ENCODE data around the gene NKX1-1. TPM values are rescaled to one million over a fixed set of nuclear protein-coding genes. Genes with fewer than 3 reads are reported as not detected.

Gene NKX1-1
- total and polyA plus RNA-seq, 4 experiments from 2014 or later, result not detected

GRCh38 chr4:1384675-1385372 is 21.4 kb downstream of the NKX1-1 start:
- H3K4me3 Mint-ChIP-seq, result no peak overlapping the region
- ChIA-PET POLR2A (ENCODE audit: partially characterized antibody) (no interaction called here), CTCF (ENCODE audit: partially characterized antibody) (no interaction called here)
- peaks cover 0 to 21% (median 16%) of the 10 kb centered on the region in 8 donors for H3K9me3 Mint-ChIP-seq
- Histone ChIP-seq H3K4me1 (ENCODE audit: insufficient read depth, low read length) (no peaks in the 10 kb centered on the region), H3K36me3 (ENCODE audit: insufficient read depth, low read length) (peaks cover 7% of the 10 kb centered on the region), H3K27ac (ENCODE audit: low read depth, low read length) (no peak overlapping the region), H3K4me3 (ENCODE audit: low read length in 2 of 2) (no peak overlapping the region), H3K9me3 (ENCODE audit: control insufficient read depth in 1 of 2, low read length in 2 of 2) (no peaks in the 10 kb centered on the region), H3K27me3 (ENCODE audit: insufficient read depth, low read length) (no peaks in the 10 kb centered on the region)
- intact Hi-C loops (cut with micrococcal nuclease), result no loop called here
- H3K36me3 Mint-ChIP-seq, result peaks cover 33% of the 10 kb centered on the region in 2 donors
- DNase-seq, result peak in 1 of 5 donors; percentile 33
- no peaks in the 10 kb centered on the region for H3K4me1 Mint-ChIP-seq
- no peak overlapping the region for H3K27ac Mint-ChIP-seq
- H3K27me3 Mint-ChIP-seq, result no peaks in the 10 kb centered on the region

- Histone ChIP-seq H3K27me3 (ENCODE audit: insufficient read depth, low read length) (no peaks in the 10 kb centered on the region), H3K4me3 (ENCODE audit: low read length in 2 of 2) (no peak overlapping the region), H3K4me1 (ENCODE audit: insufficient read depth, low read length) (no peaks in the 10 kb centered on the region), H3K9me3 (ENCODE audit: control insufficient read depth in 1 of 2, low read length in 2 of 2) (no peaks in the 10 kb centered on the region), H3K27ac (ENCODE audit: low read depth, low read length) (no peak overlapping the region), H3K36me3 (ENCODE audit: insufficient read depth, low read length) (peaks cover 7% of the 10 kb centered on the region)
- ChIA-PET POLR2A (ENCODE audit: partially characterized antibody) (no interaction called here), CTCF (ENCODE audit: partially characterized antibody) (no interaction called here)
- Mint-ChIP-seq H3K9me3 (peaks cover 0 to 14% (median 12%) of the 10 kb centered on the region in 8 donors), H3K4me3 (no peak overlapping the region), H3K36me3 (peaks cover 29 to 30% of the 10 kb centered on the region in 2 donors), H3K4me1 (no peaks in the 10 kb centered on the region), H3K27ac (no peak overlapping the region), H3K27me3 (no peaks in the 10 kb centered on the region)
- DNase-seq, result peak in 1 of 5 donors; percentile 25
- intact Hi-C loops (cut with micrococcal nuclease), result no loop called here
Measured at GRCh38 chr4:1383728-1384591, 22.3 kb downstream of the NKX1-1 start.

GRCh38 chr4:1382776-1383727 is 23.2 kb downstream of the NKX1-1 start:
- no peak overlapping the region for H3K4me3 ChIP-seq (ENCODE audit: low read length in 2 of 2)
- no peaks in the 10 kb centered on the region for H3K4me1 ChIP-seq (ENCODE audit: insufficient read depth, low read length)
- H3K27ac ChIP-seq (ENCODE audit: low read depth, low read length), result no peak overlapping the region
- Mint-ChIP-seq H3K4me3 (no peak overlapping the region), H3K27ac (no peak overlapping the region), H3K27me3 (no peaks in the 10 kb centered on the region), H3K4me1 (no peaks in the 10 kb centered on the region), H3K9me3 (peaks cover 0 to 5% (median 4%) of the 10 kb centered on the region in 8 donors), H3K36me3 (peaks cover 20 to 22% of the 10 kb centered on the region in 2 donors)
- ChIA-PET CTCF (ENCODE audit: partially characterized antibody) (no interaction called here), POLR2A (ENCODE audit: partially characterized antibody) (no interaction called here)
- intact Hi-C loops (cut with micrococcal nuclease), result no loop called here
- H3K9me3 ChIP-seq (ENCODE audit: control insufficient read depth in 1 of 2, low read length in 2 of 2), result no peaks in the 10 kb centered on the region
- DNase-seq, result peak in 1 of 5 donors; percentile 12
- peaks cover 7% of the 10 kb centered on the region for H3K36me3 ChIP-seq (ENCODE audit: insufficient read depth, low read length)
- no peaks in the 10 kb centered on the region for H3K27me3 ChIP-seq (ENCODE audit: insufficient read depth, low read length)

GRCh38 chr4:1381944-1382541 is 24.2 kb downstream of the NKX1-1 start:
- Histone ChIP-seq H3K9me3 (ENCODE audit: control insufficient read depth in 1 of 2, low read length in 2 of 2) (no peaks in the 10 kb centered on the region), H3K4me1 (ENCODE audit: insufficient read depth, low read length) (no peaks in the 10 kb centered on the region), H3K36me3 (ENCODE audit: insufficient read depth, low read length) (peaks cover 7% of the 10 kb centered on the region), H3K27ac (ENCODE audit: low read depth, low read length) (no peak overlapping the region), H3K27me3 (ENCODE audit: insufficient read depth, low read length) (no peaks in the 10 kb centered on the region), H3K4me3 (ENCODE audit: low read length in 2 of 2) (no peak overlapping the region)
- ChIA-PET CTCF (ENCODE audit: partially characterized antibody) (no interaction called here), POLR2A (ENCODE audit: partially characterized antibody) (no interaction called here)
- intact Hi-C loops (cut with micrococcal nuclease), result no loop called here
- Mint-ChIP-seq H3K4me1 (no peaks in the 10 kb centered on the region), H3K27ac (peak overlapping the region in 1 of 7 donors; percentile 10), H3K4me3 (no peak overlapping the region), H3K36me3 (peaks cover 12 to 17% of the 10 kb centered on the region in 2 donors), H3K27me3 (no peaks in the 10 kb centered on the region), H3K9me3 (peaks cover 0 to 5% (median 0%) of the 10 kb centered on the region in 8 donors)
- DNase-seq, result peak in 1 of 5 donors; percentile 38

GRCh38 chr4:1381181-1381621 is 25.0 kb downstream of the NKX1-1 start:
- Histone ChIP-seq H3K36me3 (ENCODE audit: insufficient read depth, low read length) (peaks cover 3% of the 10 kb centered on the region), H3K4me1 (ENCODE audit: insufficient read depth, low read length) (no peaks in the 10 kb centered on the region), H3K4me3 (ENCODE audit: low read length in 2 of 2) (no peak overlapping the region), H3K27ac (ENCODE audit: low read depth, low read length) (no peak overlapping the region), H3K27me3 (ENCODE audit: insufficient read depth, low read length) (no peaks in the 10 kb centered on the region), H3K9me3 (ENCODE audit: control insufficient read depth in 1 of 2, low read length in 2 of 2) (no peaks in the 10 kb centered on the region)
- intact Hi-C loops (cut with micrococcal nuclease), result no loop called here
- H3K4me3 Mint-ChIP-seq, result no peak overlapping the region
- no peaks in the 10 kb centered on the region for H3K27me3 Mint-ChIP-seq
- H3K9me3 Mint-ChIP-seq, result no peaks in the 10 kb centered on the region
- no peak overlapping the region for H3K27ac Mint-ChIP-seq
- no peaks in the 10 kb centered on the region for H3K4me1 Mint-ChIP-seq
- peaks cover 6 to 11% of the 10 kb centered on the region in 2 donors for H3K36me3 Mint-ChIP-seq
- ChIA-PET CTCF (ENCODE audit: partially characterized antibody) (no interaction called here), POLR2A (ENCODE audit: partially characterized antibody) (no interaction called here)
- peak in 1 of 5 donors; percentile 13 for DNase-seq

GRCh38 chr4:1380368-1381151 is 25.7 kb downstream of the NKX1-1 start:
- Mint-ChIP-seq H3K36me3 (peaks cover 3 to 9% of the 10 kb centered on the region in 2 donors), H3K9me3 (no peaks in the 10 kb centered on the region), H3K4me1 (no peaks in the 10 kb centered on the region), H3K27ac (no peak overlapping the region), H3K4me3 (no peak overlapping the region), H3K27me3 (no peaks in the 10 kb centered on the region)
- Histone ChIP-seq H3K4me1 (ENCODE audit: insufficient read depth, low read length) (no peaks in the 10 kb centered on the region), H3K9me3 (ENCODE audit: control insufficient read depth in 1 of 2, low read length in 2 of 2) (no peaks in the 10 kb centered on the region), H3K27ac (ENCODE audit: low read depth, low read length) (no peak overlapping the region), H3K4me3 (ENCODE audit: low read length in 2 of 2) (no peak overlapping the region), H3K36me3 (ENCODE audit: insufficient read depth, low read length) (no peaks in the 10 kb centered on the region), H3K27me3 (ENCODE audit: insufficient read depth, low read length) (no peaks in the 10 kb centered on the region)
- ChIA-PET CTCF (ENCODE audit: partially characterized antibody) (no interaction called here), POLR2A (ENCODE audit: partially characterized antibody) (no interaction called here)
- DNase-seq, result peak in 1 of 5 donors; percentile 27
- intact Hi-C loops (cut with micrococcal nuclease), result no loop called here
